NCI-H2171 (cell line): ENCODE data around the gene NAPB.
"Not testable (repeated sequence)": the region's sequence is repeated elsewhere in the genome, so short reads cannot be mapped to it uniquely, and the experiment has no call there.

Experiments used
- DNase-seq: peaks from one replicate; lab custom pipeline; 2025; lab: John Stamatoyannopoulos, UW

NAPB gene

GRCh38 chr20:23367770-23368169 is 53.5 kb downstream of the NAPB start:
- no peak for DNase-seq

GRCh38 chr20:23366384-23366783 is 54.9 kb downstream of the NAPB start:
- no peak for DNase-seq

- no peak for DNase-seq
Observed at GRCh38 chr20:23365390-23366165, 55.7 kb downstream of the NAPB start.

- DNase-seq: no peak
Observed at GRCh38 chr20:23363257-23363649, 58.0 kb downstream of the NAPB start.

GRCh38 chr20:23362392-23363256 is 58.7 kb downstream of the NAPB start:
- DNase-seq: no peak

- DNase-seq: peak; percentile 98
Observed at GRCh38 chr20:23361476-23362391, 59.6 kb downstream of the NAPB start, which contains the start of gene GZF1. GZF1 (plus strand) TSS chr20:23362182; CDS start chr20:23364384, 2,202 bp downstream.

GRCh38 chr20:23361119-23361475 is 60.2 kb downstream of the NAPB start:
- DNase-seq: no peak

GRCh38 chr20:23360531-23360930 is 60.8 kb downstream of the NAPB start:
- no peak for DNase-seq

GRCh38 chr20:23358923-23359593 is 62.2 kb downstream of the NAPB start:
- no peak for DNase-seq

- DNase-seq: no peak
Observed at GRCh38 chr20:23358563-23358906, 62.8 kb downstream of the NAPB start.

GRCh38 chr20:23357767-23358562 is 63.3 kb downstream of the NAPB start:
- DNase-seq: peak; percentile 100

GRCh38 chr20:23356203-23356602 is 65.1 kb downstream of the NAPB start:
- no peak for DNase-seq

- DNase-seq: peak; percentile 51
Observed at GRCh38 chr20:23350904-23351838, 70.1 kb downstream of the NAPB start.

- DNase-seq: peak; percentile 99
Observed at GRCh38 chr20:23350196-23350903, 70.9 kb downstream of the NAPB start, which contains the start of gene NXT1. NXT1 (plus strand) TSS chr20:23350791; CDS start chr20:23354042, 3,251 bp downstream.

- DNase-seq: peak; percentile 9
Observed at GRCh38 chr20:23349338-23350195, 71.7 kb downstream of the NAPB start.

GRCh38 chr20:23348510-23348909 is 72.8 kb downstream of the NAPB start:
- not testable (repeated sequence) for DNase-seq

GRCh38 chr20:23347791-23348190 is 73.5 kb downstream of the NAPB start:
- no peak for DNase-seq

GRCh38 chr20:23346002-23346401 is 75.3 kb downstream of the NAPB start:
- no peak for DNase-seq
